Ascending aorta (tissue), 2 donors: Measurements from ENCODE around the gene ZNF439. TPM values are rescaled to one million over a fixed set of nuclear protein-coding genes. Genes with fewer than 3 reads are reported as not detected.
"Not testable (repeated sequence)": the region's sequence is repeated elsewhere in the genome, so short reads cannot be mapped to it uniquely, and the experiment has no call there.

ENCODE experiments used
- DNase-seq, 2 donors: peaks; one replicate each; pipeline ENCODE4 v3.0.0-alpha.2; 2019; ENCODE audit warnings: low spot score in 2 of 2
- H3K27ac ChIP-seq, 2 donors: fragments of 200-600 bp; sonication (generic); one replicate each; pipeline ENCODE4 v1.5.1; 2016 to 2017; ENCODE audit warnings: mild to moderate bottlenecking in 1 of 2
- H3K27me3 ChIP-seq: fragments of 200-600 bp; sonication (generic); one replicate; pipeline ENCODE4 v1.5.1; 2017
- H3K36me3 ChIP-seq, 2 donors: fragments of 200-600 bp; sonication (generic); one replicate each; pipeline ENCODE4 v1.5.1; 2016
- H3K4me1 ChIP-seq, 2 donors: fragments of 200-600 bp; sonication (generic); one replicate each; pipeline ENCODE4 v1.5.1; 2016 to 2017; ENCODE audit warnings: mild to moderate bottlenecking in 1 of 2
- H3K4me3 ChIP-seq, 2 donors: fragments of 200-600 bp; sonication (generic); one replicate each; pipeline ENCODE4 v1.5.1; 2016 to 2017; ENCODE audit warnings: mild to moderate bottlenecking in 1 of 2
- H3K9me3 ChIP-seq, 2 donors: fragments of 200-600 bp; sonication (generic); one replicate each; pipeline ENCODE4 v1.5.1; 2016
- CTCF ChIP-seq, 3 experiments: fragments of 200-600 bp in 2 of 3; fragments of 450-650 bp in 1 of 3; sonication (generic) in 2 of 3; IDR thresholded peaks; one replicate each; pipeline ENCODE4 v1.5.1; 2016 to 2019; ENCODE audit warnings: antibody characterized with exemption in 3 of 3, mild to moderate bottlenecking in 1 of 3, moderate library complexity in 1 of 3
- intact Hi-C: fragments of 100-400 bp; cut with DNase I; formaldehyde crosslinking; loops from one replicate; pipeline ENCODE4 v1.15.1; 2023
- total RNA-seq: library from RNA; depleted of rRNA; stranded (reverse); fragments of >200 nt; gene quantifications from one replicate; pipeline ENCODE4 v1.1.0, GENCODE V29; 2016

The ZNF439 gene
- total RNA-seq, 1 donor from 2014 or later = 2.3 TPM

GRCh38 chr19:11843722-11844121, 4.8 kb upstream of the ZNF439 start:
- peaks cover 2 to 3% of the 10 kb centered on the region in 2 donors for H3K4me1 ChIP-seq
- DNase-seq = no peak
- peaks cover 4% of the 10 kb centered on the region in 2 donors for H3K9me3 ChIP-seq
- H3K27me3 ChIP-seq = no peaks in the 10 kb centered on the region
- no peak for TF ChIP-seq CTCF (IDR thresholded peaks at IDR 0.05)
- no peak overlapping the region for H3K4me3 ChIP-seq
- H3K27ac ChIP-seq = no peak overlapping the region
- intact Hi-C loops = no loop called here
- H3K36me3 ChIP-seq = no peaks in the 10 kb centered on the region

- not testable (repeated sequence) for H3K4me1 ChIP-seq, H3K27me3 ChIP-seq, H3K36me3 ChIP-seq, H3K4me3 ChIP-seq, H3K27ac ChIP-seq, DNase-seq, H3K9me3 ChIP-seq
- intact Hi-C loops = loop anchor here (1.0 to 5.0 kb wide), 2 partner anchors 35 to 109 kb away; partner anchors contain the start of genes ZNF440 and ZNF823
Observed at GRCh38 chr19:11847615-11848014, 911 bp upstream of the ZNF439 start.

- Histone ChIP-seq H3K27me3 (no peaks in the 10 kb centered on the region), H3K4me3 (peak overlapping the region; percentile 63 to 89), H3K27ac (peak overlapping the region in 1 of 2 donors; percentile 62), H3K4me1 (peaks cover 2 to 3% of the 10 kb centered on the region in 2 donors), H3K36me3 (peaks cover 0 to 3% of the 10 kb centered on the region in 2 donors), H3K9me3 (peaks cover 0 to 9% of the 10 kb centered on the region in 2 donors)
- DNase-seq = no peak
- no peak for TF ChIP-seq CTCF (IDR thresholded peaks at IDR 0.05)
- intact Hi-C loops = loop anchor here (1.0 to 5.0 kb wide), 2 partner anchors 36 to 110 kb away; partner anchors contain the start of genes ZNF440 and ZNF823
Observed at GRCh38 chr19:11848200-11848593, 329 bp upstream of the ZNF439 start.

GRCh38 chr19:11850289-11850688, 1.8 kb downstream of the ZNF439 start:
- Histone ChIP-seq H3K9me3 (peaks cover 0 to 27% of the 10 kb centered on the region in 2 donors), H3K36me3 (peaks cover 6 to 10% of the 10 kb centered on the region in 2 donors)
- H3K27ac ChIP-seq, DNase-seq, H3K4me1 ChIP-seq, H3K27me3 ChIP-seq, intact Hi-C loops, H3K4me3 ChIP-seq: not testable (repeated sequence)

- peaks cover 14 to 54% of the 10 kb centered on the region in 2 donors for H3K9me3 ChIP-seq
- no peaks in the 10 kb centered on the region for H3K4me1 ChIP-seq
- H3K36me3 ChIP-seq = peaks cover 6 to 21% of the 10 kb centered on the region in 2 donors
- no peaks in the 10 kb centered on the region for H3K27me3 ChIP-seq
- no peak overlapping the region for H3K27ac ChIP-seq
- intact Hi-C loops = no loop called here
- no peak for TF ChIP-seq CTCF (IDR thresholded peaks at IDR 0.05)
- DNase-seq = no peak
- no peak overlapping the region for H3K4me3 ChIP-seq
Observed at GRCh38 chr19:11853358-11853757, 4.8 kb downstream of the ZNF439 start.

- DNase-seq = no peak
- Histone ChIP-seq H3K4me1 (no peaks in the 10 kb centered on the region), H3K9me3 (peaks cover 47 to 86% of the 10 kb centered on the region in 2 donors), H3K36me3 (peaks cover 9 to 24% of the 10 kb centered on the region in 2 donors), H3K27ac (no peak overlapping the region), H3K4me3 (no peak overlapping the region), H3K27me3 (no peaks in the 10 kb centered on the region)
- intact Hi-C loops = no loop called here
- no peak for TF ChIP-seq CTCF (IDR thresholded peaks at IDR 0.05)
Observed at GRCh38 chr19:11856596-11857250, 8.2 kb downstream of the ZNF439 start.
